Prostate gland (tissue), 2 donors: Measurements from ENCODE around the gene CALHM4.

ENCODE experiments used
- POLR2A ChIP-seq: fragments of 450-650 bp; IDR thresholded peaks from one replicate; pipeline ENCODE4 v1.6.1; 2016; ENCODE audit warnings: antibody characterized with exemption, mild to moderate bottlenecking
- TF ChIP-seq, protein P1 (sequence below), 4 experiments: fragments of 200-600 bp in 2 of 4; fragments of 450-650 bp in 2 of 4; sonication (generic) in 2 of 4; IDR thresholded peaks; 1 replicate in 3 of 4; 2 replicates in 1 of 4; pipeline ENCODE4 v1.5.1; 2016 to 2019; ENCODE audit warnings: antibody characterized with exemption in 4 of 4, mild to moderate bottlenecking in 2 of 4, moderate library complexity in 2 of 4

DNA sequence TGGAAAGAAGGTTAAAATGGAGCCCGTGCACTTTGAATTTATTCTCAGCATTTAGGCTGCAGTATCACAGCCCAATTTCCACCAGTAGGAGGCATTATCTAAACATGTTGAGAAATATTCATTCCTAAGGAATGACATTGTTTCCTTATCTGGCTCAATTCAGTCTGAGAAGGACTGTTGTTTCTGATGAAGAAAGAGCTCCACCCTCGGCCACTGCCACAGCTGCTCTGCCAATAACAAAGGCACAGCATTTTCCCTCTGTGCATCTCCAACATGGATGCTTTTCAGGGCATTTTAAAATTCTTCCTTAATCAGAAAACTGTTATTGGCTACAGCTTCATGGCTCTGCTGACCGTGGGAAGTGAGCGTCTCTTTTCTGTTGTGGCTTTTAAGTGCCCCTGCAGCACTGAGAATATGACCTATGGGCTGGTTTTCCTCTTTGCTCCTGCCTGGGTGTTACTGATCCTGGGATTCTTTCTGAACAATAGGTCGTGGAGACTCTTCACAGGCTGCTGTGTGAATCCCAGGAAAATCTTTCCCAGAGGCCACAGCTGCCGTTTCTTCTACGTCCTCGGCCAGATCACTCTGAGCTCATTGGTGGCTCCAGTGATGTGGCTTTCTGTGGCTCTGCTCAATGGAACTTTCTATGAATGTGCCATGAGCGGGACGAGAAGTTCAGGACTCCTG is 42.0 kb upstream of the CALHM4 start, which contains the start of gene CALHM5:
- TF ChIP-seq, protein P1, sequence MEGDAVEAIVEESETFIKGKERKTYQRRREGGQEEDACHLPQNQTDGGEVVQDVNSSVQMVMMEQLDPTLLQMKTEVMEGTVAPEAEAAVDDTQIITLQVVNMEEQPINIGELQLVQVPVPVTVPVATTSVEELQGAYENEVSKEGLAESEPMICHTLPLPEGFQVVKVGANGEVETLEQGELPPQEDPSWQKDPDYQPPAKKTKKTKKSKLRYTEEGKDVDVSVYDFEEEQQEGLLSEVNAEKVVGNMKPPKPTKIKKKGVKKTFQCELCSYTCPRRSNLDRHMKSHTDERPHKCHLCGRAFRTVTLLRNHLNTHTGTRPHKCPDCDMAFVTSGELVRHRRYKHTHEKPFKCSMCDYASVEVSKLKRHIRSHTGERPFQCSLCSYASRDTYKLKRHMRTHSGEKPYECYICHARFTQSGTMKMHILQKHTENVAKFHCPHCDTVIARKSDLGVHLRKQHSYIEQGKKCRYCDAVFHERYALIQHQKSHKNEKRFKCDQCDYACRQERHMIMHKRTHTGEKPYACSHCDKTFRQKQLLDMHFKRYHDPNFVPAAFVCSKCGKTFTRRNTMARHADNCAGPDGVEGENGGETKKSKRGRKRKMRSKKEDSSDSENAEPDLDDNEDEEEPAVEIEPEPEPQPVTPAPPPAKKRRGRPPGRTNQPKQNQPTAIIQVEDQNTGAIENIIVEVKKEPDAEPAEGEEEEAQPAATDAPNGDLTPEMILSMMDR (IDR thresholded peaks at IDR 0.05), result peak in 3 of 4 experiments; percentile 28 to 38 (median 36)
- TF ChIP-seq POLR2A, result no peak
